Neural cell (in vitro differentiated cells): Measurements from ENCODE around the gene AGBL3. TPM values are rescaled to one million over a fixed set of nuclear protein-coding genes. Genes with fewer than 3 reads are reported as not detected.
A peak's percentile ranks its signal among the peaks of the same experiment; 100 is the strongest.

Experiments
- H2AFZ ChIP-seq: fragments of 200-600, 300-800 bp; sonication (generic), shearing (Covaris generic); 2 replicates; pipeline ENCODE4 v1.6.0; 2014; ENCODE audit warnings: low read depth, mild to moderate bottlenecking, antibody characterized with exemption, low read length, moderate library complexity
- H3F3A ChIP-seq: fragments of 200-600 bp; shearing (Covaris generic); 2 replicates; pipeline ENCODE4 v1.6.1; 2016; ENCODE audit warnings: mild to moderate bottlenecking, moderate library complexity, mixed read lengths, antibody characterized with exemption, low read length; ENCODE audit not compliant: insufficient read depth, poor library complexity, severe bottlenecking
- H3K27ac ChIP-seq: fragments of 200-600, 300-800 bp; sonication (generic), shearing (Covaris generic); 2 replicates; pipeline ENCODE4 v1.5.1; 2014; ENCODE audit warnings: mild to moderate bottlenecking, low read length, moderate library complexity
- H3K27me3 ChIP-seq: fragments of 300-800, 200-600 bp; sonication (generic), shearing (Covaris generic); 2 replicates; pipeline ENCODE4 v1.6.0; 2014; ENCODE audit warnings: mild to moderate bottlenecking, low read depth, low read length, moderate library complexity; ENCODE audit not compliant: insufficient read depth
- H3K36me3 ChIP-seq: fragments of 300-800, 200-600 bp; sonication (generic), shearing (Covaris generic); 2 replicates; pipeline ENCODE4 v1.5.1; 2014; ENCODE audit warnings: mild to moderate bottlenecking, antibody characterized with exemption, low read length, moderate library complexity; ENCODE audit not compliant: insufficient read depth
- H3K4me2 ChIP-seq: fragments of 300-800, 200-600 bp; sonication (generic), shearing (Covaris generic); 2 replicates; pipeline ENCODE4 v1.6.0; 2014; ENCODE audit warnings: mild to moderate bottlenecking, low read length
- H3K4me3 ChIP-seq: fragments of 300-800, 200-600 bp; sonication (generic), shearing (Covaris generic); 2 replicates; pipeline ENCODE4 v1.5.1; 2014; ENCODE audit warnings: mild to moderate bottlenecking, low read length, moderate library complexity
- H3K79me2 ChIP-seq: fragments of 200-600 bp; shearing (Covaris generic); replicated peaks from 2 replicates; pipeline ENCODE4 v1.6.0; 2014; ENCODE audit warnings: mild to moderate bottlenecking, low read length, moderate library complexity; ENCODE audit not compliant: insufficient read depth
- H3K9ac ChIP-seq: fragments of 300-800, 200-600 bp; sonication (generic), shearing (Covaris generic); 2 replicates; pipeline ENCODE4 v1.6.1; 2016; ENCODE audit warnings: mild to moderate bottlenecking, low read length, mixed read lengths
- H3K9me2 ChIP-seq: fragments of 200-600 bp; shearing (Covaris generic); 2 replicates; pipeline ENCODE4 v1.6.1; 2016; ENCODE audit warnings: mild to moderate bottlenecking, low read length, mixed read lengths; ENCODE audit not compliant: insufficient read depth
- H3K9me3 ChIP-seq: fragments of 200-600, 300-800 bp; sonication (generic), shearing (Covaris generic); 2 replicates; pipeline ENCODE4 v1.6.1; 2016; ENCODE audit warnings: mild to moderate bottlenecking, mixed run types, low read length, moderate library complexity, mixed read lengths
- H4K20me1 ChIP-seq: fragments of 200-600 bp; shearing (Covaris generic); 2 replicates; pipeline ENCODE4 v1.6.1; 2016; ENCODE audit warnings: mild to moderate bottlenecking, mixed run types; ENCODE audit not compliant: insufficient read depth
- EP300 ChIP-seq: fragments of 450-650 bp; conservative IDR thresholded peaks from 2 replicates; pipeline ENCODE4 v1.6.1; 2014; ENCODE audit warnings: antibody characterized with exemption, mild to moderate bottlenecking, moderate library complexity; ENCODE audit not compliant: poor library complexity, severe bottlenecking
- EZH2 ChIP-seq: fragments of 200-600, 300-800 bp; shearing (Covaris generic), sonication (generic); IDR thresholded peaks from 2 replicates; pipeline ENCODE4 v1.6.1; 2014; ENCODE audit warnings: antibody characterized with exemption, low read length, borderline replicate concordance, mild to moderate bottlenecking; ENCODE audit not compliant: insufficient read depth, poor library complexity, severe bottlenecking
- MXI1 ChIP-seq: fragments of 450-650 bp; conservative IDR thresholded peaks from 2 replicates; pipeline ENCODE4 v1.6.1; 2014; ENCODE audit warnings: antibody characterized with exemption, mild to moderate bottlenecking; ENCODE audit not compliant: poor library complexity, severe bottlenecking
- POLR2AphosphoS5 ChIP-seq: IDR thresholded peaks from 2 replicates; pipeline ENCODE4 v1.6.1; 2012
- RAD21 ChIP-seq: fragments of 450-650 bp; conservative IDR thresholded peaks from 2 replicates; pipeline ENCODE4 v1.6.1; 2014; ENCODE audit warnings: antibody characterized with exemption, mild to moderate bottlenecking, moderate library complexity
- SMC3 ChIP-seq: fragments of 450-650 bp; conservative IDR thresholded peaks from 2 replicates; pipeline ENCODE4 v1.6.1; 2014; ENCODE audit warnings: antibody characterized with exemption, mild to moderate bottlenecking, moderate library complexity; ENCODE audit not compliant: poor library complexity
- TAF1 ChIP-seq: IDR thresholded peaks from 2 replicates; pipeline ENCODE4 v1.6.1; 2012; ENCODE audit warnings: low read depth
- polyA plus RNA-seq: library from polyadenylated mRNA; depleted of rRNA; stranded (reverse); fragments of >200 nt; gene quantifications from 2 replicates; pipeline ENCODE4 v1.2.3, GENCODE V29; 2014
- TF ChIP-seq, protein P1 (sequence below): fragments of 450-650 bp; IDR thresholded peaks from 2 replicates; pipeline ENCODE4 v1.5.1; 2014; ENCODE audit warnings: antibody characterized with exemption, mild to moderate bottlenecking, moderate library complexity; ENCODE audit not compliant: poor library complexity, severe bottlenecking
- TF ChIP-seq, protein P2 (sequence below): IDR thresholded peaks from 2 replicates; pipeline ENCODE4 v1.6.1; 2012; ENCODE audit warnings: borderline replicate concordance

AGBL3 gene
- polyA plus RNA-seq, 1 donor from 2014 or later, result 9.5 TPM

DNA sequence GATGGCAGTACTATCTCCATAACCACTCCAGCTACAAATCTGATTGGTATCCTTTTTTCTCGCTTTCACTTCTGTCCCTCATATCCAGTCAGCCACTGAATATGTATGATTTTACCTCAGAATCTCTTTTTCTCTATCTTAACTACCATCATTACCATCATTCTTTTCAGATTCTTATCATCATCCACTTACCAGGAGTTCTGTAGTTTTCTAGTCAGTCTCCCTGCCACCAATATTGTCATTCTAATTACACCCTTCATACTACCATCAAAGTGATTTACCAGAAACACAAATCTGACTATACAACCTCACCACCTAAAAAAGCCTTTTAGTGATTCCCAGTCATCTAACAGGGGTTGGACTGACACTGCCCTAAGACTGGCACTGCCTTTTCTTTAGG is 96.7 kb downstream of the AGBL3 start:
- TF ChIP-seq EZH2 (no peak), RAD21 (no peak), SMC3 (no peak), TAF1 (no peak), EP300 (peak; percentile 95), MXI1 (no peak), POLR2AphosphoS5 (peak; percentile 80)
- TF ChIP-seq, protein P1, sequence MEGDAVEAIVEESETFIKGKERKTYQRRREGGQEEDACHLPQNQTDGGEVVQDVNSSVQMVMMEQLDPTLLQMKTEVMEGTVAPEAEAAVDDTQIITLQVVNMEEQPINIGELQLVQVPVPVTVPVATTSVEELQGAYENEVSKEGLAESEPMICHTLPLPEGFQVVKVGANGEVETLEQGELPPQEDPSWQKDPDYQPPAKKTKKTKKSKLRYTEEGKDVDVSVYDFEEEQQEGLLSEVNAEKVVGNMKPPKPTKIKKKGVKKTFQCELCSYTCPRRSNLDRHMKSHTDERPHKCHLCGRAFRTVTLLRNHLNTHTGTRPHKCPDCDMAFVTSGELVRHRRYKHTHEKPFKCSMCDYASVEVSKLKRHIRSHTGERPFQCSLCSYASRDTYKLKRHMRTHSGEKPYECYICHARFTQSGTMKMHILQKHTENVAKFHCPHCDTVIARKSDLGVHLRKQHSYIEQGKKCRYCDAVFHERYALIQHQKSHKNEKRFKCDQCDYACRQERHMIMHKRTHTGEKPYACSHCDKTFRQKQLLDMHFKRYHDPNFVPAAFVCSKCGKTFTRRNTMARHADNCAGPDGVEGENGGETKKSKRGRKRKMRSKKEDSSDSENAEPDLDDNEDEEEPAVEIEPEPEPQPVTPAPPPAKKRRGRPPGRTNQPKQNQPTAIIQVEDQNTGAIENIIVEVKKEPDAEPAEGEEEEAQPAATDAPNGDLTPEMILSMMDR, result no peak
- TF ChIP-seq, protein P2, sequence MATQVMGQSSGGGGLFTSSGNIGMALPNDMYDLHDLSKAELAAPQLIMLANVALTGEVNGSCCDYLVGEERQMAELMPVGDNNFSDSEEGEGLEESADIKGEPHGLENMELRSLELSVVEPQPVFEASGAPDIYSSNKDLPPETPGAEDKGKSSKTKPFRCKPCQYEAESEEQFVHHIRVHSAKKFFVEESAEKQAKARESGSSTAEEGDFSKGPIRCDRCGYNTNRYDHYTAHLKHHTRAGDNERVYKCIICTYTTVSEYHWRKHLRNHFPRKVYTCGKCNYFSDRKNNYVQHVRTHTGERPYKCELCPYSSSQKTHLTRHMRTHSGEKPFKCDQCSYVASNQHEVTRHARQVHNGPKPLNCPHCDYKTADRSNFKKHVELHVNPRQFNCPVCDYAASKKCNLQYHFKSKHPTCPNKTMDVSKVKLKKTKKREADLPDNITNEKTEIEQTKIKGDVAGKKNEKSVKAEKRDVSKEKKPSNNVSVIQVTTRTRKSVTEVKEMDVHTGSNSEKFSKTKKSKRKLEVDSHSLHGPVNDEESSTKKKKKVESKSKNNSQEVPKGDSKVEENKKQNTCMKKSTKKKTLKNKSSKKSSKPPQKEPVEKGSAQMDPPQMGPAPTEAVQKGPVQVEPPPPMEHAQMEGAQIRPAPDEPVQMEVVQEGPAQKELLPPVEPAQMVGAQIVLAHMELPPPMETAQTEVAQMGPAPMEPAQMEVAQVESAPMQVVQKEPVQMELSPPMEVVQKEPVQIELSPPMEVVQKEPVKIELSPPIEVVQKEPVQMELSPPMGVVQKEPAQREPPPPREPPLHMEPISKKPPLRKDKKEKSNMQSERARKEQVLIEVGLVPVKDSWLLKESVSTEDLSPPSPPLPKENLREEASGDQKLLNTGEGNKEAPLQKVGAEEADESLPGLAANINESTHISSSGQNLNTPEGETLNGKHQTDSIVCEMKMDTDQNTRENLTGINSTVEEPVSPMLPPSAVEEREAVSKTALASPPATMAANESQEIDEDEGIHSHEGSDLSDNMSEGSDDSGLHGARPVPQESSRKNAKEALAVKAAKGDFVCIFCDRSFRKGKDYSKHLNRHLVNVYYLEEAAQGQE, result peak; percentile 48
- peak overlapping the region; percentile 26 for H3K4me2 ChIP-seq
- no peaks in the 10 kb centered on the region for H3K9me3 ChIP-seq
- peak overlapping the region; percentile 78 for H3K27ac ChIP-seq
- no peaks in the 10 kb centered on the region for H3K36me3 ChIP-seq
- H2AFZ ChIP-seq, result no peak overlapping the region
- no peaks in the 10 kb centered on the region for H4K20me1 ChIP-seq
- H3K27me3 ChIP-seq, result no peaks in the 10 kb centered on the region
- no peaks in the 10 kb centered on the region for H3K9me2 ChIP-seq
- no peak overlapping the region for H3K4me3 ChIP-seq
- H3K9ac ChIP-seq, result no peak overlapping the region
- no peaks in the 10 kb centered on the region for H3K79me2 ChIP-seq
- no peaks in the 10 kb centered on the region for H3F3A ChIP-seq

DNA sequence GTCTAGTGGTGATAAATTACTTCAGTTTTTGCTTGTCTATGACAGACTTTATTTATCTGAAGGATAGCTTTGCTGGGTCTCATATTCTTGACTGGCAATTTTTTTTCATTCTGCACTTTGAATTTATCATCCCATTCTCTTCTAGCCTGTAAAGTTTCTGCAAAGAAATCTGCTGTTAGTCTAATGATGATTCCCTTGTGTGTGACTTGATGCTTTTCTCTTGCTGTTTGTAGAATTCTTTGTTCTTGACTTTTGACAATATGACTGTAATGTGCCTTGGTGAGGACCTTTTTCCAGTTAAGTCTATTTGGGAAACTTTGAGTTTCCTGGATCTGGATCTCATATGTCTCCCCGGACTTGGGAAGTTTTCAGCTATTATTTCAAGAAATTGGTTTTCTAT is 102.3 kb downstream of the AGBL3 start:
- TF ChIP-seq, protein P1, result no peak
- TF ChIP-seq TAF1, result no peak
- TF ChIP-seq EZH2, result no peak
- TF ChIP-seq, protein P2, result no peak
- no peaks in the 10 kb centered on the region for H3K79me2 ChIP-seq
- H3K4me2 ChIP-seq, result no peak overlapping the region

More for the DNA sequence above, 102.3 kb downstream of the AGBL3 start:
- Histone ChIP-seq H3K9me2 (no peaks in the 10 kb centered on the region), H3K9me3 (peaks cover 5% of the 10 kb centered on the region), H3K27ac (no peak overlapping the region), H4K20me1 (no peaks in the 10 kb centered on the region), H3K27me3 (no peaks in the 10 kb centered on the region), H3K4me3 (no peak overlapping the region), H3K36me3 (no peaks in the 10 kb centered on the region), H3F3A (no peaks in the 10 kb centered on the region), H2AFZ (no peak overlapping the region), H3K9ac (no peak overlapping the region)
